HG02642 (cell line): ENCODE data around the gene SDHD.
"Not testable (repeated sequence)": the region's sequence is repeated elsewhere in the genome, so short reads cannot be mapped to it uniquely, and the experiment has no call there.

Source experiments
- ATAC-seq: cut with Tn5 transposase; IDR thresholded peaks from one replicate; pipeline ENCODE4 v1.9.1; 2021; ENCODE audit warnings: mild to moderate bottlenecking; ENCODE audit not compliant: unreplicated experiment, poor library complexity

Gene SDHD

DNA sequence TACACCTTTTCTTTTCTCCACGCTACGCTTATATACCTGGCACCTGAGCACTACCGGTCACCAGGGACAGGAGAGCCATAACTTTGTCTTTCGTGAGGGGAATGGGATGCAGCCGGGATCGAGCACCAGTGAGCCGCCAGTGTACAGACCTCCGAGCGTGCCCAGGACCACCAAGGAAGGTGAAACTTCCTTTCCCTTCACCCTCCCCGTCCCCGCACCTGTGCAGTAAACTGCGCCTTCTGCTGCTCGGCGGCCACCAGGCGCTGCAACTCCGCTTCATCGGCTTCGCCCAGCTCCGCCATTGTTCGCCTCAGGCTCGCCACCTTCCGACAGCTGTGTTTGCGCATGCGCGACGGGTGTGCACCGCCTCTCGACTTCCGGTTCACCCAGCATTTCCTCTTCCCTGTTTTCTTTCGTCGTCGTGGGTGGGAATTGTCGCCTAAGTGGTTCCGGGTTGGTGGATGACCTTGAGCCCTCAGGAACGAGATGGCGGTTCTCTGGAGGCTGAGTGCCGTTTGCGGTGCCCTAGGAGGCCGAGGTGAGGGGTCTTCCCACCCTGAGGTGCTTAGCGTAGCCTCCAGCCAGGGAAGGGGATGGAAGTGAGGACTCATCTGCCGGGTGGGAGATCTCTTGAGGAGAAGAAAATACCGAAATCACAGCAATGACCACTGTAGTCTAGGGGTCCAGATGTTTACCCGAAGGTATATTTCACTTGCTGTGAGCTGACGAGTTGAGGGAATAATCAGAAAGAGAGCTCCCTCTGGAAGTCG lies at the start of gene SDHD, which contains the start of gene TIMM8B:
SDHD (plus strand) TSS at position 452 of the 770 bp plus-strand sequence; CDS start at position 487, 35 bp downstream.
TIMM8B (minus strand) TSS at position 335 of the 770 bp plus-strand sequence; CDS start at position 302, 33 bp downstream.
- peak; percentile 94 for ATAC-seq

- no peak for ATAC-seq
Observed at GRCh38 chr11:112037527-112037926, 49.1 kb upstream of the SDHD start.

- no peak for ATAC-seq
Observed at GRCh38 chr11:112042161-112042960, 44.3 kb upstream of the SDHD start.

GRCh38 chr11:112042961-112043304 lies 43.7 kb upstream of the SDHD start:
- ATAC-seq = no peak

- no peak for ATAC-seq
Observed at GRCh38 chr11:112044961-112045360, 41.7 kb upstream of the SDHD start.

- not testable (repeated sequence) for ATAC-seq
Observed at GRCh38 chr11:112046647-112047046, 40.0 kb upstream of the SDHD start.

- ATAC-seq = not testable (repeated sequence)
Observed at GRCh38 chr11:112048256-112048655, 38.4 kb upstream of the SDHD start.

DNA sequence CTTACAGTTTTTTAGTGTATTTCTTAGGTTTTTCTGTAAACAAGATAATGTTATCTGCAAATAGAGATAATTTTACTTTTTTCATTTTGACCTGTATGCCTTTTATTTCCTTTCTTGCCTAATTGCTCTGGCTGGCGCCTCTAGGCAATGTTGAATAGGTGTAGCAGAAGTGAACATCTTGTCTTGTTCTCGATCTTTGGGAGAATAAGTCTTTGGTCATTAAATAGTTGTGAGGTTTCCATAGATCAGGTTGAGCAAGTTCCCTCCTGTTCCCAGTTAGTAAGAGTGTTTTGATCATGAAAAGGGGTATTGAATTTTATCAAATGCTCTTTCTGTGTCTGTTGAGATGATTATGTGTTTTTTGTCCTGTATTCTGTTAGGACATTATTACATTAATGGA lies 36.9 kb upstream of the SDHD start:
- no peak for ATAC-seq

DNA sequence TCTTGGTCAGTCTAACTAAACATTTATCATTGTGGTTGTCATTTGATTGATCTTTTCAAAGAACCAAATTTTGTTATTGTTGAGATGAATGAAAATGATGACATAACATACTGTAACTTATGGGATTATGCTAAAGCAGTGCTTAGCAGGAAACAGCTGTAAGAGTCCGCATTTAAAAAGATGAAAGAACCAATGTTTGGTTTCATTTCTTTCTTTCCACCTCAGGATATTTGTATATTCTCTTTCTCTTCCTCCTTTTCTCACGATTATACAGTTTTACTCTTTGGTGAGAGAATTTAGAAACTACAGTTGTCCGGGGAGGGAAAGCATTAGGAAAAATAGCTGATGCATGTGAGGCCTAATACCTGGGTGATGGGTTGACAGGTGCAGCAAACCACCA lies 36.0 kb upstream of the SDHD start:
- ATAC-seq = peak; percentile 86

- no peak for ATAC-seq
Observed at GRCh38 chr11:112051768-112052167, 34.9 kb upstream of the SDHD start.

- no peak for ATAC-seq
Observed at GRCh38 chr11:112057170-112057569, 29.5 kb upstream of the SDHD start.

DNA sequence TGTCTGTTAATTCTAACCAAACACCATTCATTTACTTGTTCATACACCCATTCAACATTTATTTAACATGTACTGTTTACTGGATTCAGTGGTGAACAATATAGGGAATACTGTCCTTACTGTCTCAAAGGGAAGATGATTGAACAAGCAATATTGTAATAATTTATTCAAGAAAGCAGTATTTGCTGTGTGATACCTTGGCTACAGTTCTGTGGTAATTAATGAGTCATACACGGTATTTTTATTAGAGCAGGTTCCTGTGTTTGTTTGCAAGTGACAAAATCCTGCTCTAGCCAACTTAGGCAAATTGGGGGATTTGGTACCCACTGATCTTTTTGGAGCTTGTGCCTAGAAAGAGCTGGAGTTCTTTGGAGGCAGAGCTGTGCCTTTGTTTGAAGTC lies 28.6 kb upstream of the SDHD start:
- no peak for ATAC-seq

GRCh38 chr11:112062923-112063322 lies 23.8 kb upstream of the SDHD start:
- ATAC-seq = no peak

DNA sequence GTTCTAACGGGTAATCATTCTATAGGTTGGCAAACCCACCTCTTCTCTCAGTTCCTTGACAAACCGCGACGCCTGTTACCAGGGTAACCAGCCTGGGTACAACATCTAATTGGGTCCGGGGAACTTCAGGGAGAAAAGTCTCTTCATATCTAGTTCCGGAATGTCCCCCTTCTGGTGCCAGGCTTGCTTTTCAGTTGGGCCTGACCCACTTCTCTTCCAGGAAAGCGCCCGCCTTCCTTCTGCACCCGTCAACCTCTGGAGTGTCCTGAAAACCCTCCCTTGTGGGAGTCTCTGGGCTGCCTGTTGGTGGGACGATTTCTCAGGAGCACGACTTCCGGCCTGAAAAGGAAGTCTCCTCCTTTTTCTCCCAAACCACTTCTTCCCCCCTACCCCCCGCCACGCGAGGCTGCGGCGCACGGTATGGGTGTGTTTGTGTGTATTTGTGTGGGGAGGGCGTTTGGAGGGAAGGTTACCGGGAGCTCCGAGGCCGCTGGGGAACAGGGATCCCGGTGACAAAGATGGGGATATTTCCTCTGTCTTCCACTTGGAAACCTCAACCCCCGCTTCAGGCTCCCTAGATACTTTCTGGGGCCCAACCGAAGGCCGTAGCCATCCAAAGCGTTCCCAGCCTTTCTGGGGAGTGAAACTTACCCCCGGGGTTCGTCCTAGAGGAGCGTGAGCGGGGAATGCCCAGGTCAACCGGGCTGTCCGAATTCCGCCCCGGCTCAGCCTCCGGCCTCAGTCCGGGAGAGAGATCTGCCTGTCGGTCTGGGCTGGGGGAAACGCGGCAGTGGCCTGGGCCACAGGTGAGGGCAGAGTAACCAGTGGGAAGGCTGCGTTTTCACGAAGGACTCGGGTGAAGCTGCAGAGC lies 12.5 kb upstream of the SDHD start, which contains the start of the genes NKAPD1 and PIH1D2:
NKAPD1 (plus strand) TSS at position 359 of the 871 bp plus-strand sequence. CDS start 1,276 bp downstream, outside the sequence.
PIH1D2 (minus strand) TSS at position 77 of the 871 bp plus-strand sequence. CDS start 843 bp downstream, outside the sequence.
- ATAC-seq = peak; percentile 90

GRCh38 chr11:112082729-112083128 lies 3.9 kb upstream of the SDHD start:
- no peak for ATAC-seq

DNA sequence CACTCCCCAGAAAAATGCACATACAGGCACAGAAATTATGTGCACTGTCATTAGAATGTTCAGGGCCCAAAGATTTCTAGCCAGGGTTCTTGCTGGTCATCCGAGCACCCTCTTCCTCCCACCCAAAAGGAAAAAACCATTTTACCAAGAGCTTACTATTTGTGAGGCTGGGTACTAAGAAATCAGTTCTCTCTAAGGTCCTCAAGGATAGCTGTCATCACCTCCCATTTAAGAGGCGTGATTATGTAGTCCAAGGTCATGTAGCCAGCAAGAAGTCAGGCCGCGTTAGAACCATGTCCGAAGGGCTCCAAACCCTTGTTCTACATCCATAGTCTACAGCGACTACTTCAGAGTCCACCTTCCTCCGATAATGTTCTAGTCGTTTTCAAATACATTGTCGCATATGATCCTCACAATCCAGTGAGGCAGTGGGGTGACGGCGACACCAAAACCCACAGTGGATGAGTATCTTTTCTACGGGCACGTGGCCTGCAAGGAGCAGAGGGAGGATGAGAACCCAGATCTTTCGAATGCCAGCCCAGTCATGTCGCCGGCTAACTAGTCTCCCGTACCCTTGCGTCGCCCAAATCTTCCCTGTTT lies 751 bp upstream of the SDHD start:
- peak; percentile 29 for ATAC-seq

DNA sequence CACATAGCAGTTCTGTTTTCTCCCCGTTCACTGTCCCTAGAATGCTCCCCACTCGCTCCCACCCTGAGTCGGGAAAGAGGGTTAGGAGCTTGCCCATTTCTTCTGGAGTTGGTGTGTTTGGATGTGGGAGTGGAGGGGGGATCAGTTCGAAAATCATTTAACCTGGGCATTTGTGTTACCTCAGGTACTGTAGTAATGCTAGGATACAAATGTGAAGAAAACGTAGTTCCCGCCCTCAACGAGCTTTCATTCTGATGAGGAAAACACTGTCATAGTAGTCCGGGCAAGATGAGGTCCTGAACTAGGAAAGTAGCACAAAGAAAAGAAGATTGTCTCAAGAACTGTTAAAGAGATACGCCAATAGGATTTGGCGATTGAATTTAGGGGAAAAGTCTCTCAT lies 539 bp downstream of the SDHD start:
- ATAC-seq = peak; percentile 7

- ATAC-seq = not testable (repeated sequence)
Observed at GRCh38 chr11:112095302-112095701, 8.6 kb downstream of the SDHD start.

DNA sequence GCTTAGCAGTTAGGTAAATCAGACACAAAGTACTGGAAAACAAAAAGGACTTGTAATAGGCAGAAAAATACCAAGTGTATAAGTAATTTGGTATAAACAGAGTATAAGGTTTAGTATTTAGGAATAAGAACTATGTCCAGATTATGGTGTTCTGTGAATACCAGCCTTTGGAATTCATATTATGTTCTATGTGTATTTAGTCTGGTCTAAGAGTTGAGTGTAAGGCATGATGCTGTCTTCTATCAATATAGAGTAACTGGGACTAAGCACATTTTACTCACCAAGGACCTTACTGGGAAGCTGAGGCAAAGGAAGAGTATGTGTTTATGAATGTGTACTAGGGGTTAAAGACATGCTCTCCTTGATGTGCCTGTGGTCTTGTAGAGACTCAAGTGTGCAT lies 9.5 kb downstream of the SDHD start:
- no peak for ATAC-seq
